Liver (tissue), 9 donors: Measurements from ENCODE around the gene GPR150. TPM values are rescaled to one million over a fixed set of nuclear protein-coding genes. Genes with fewer than 3 reads are reported as not detected.

Experiments
- DNase-seq: peaks from one replicate; pipeline ENCODE4 v3.0.0-alpha.2; 2017; ENCODE audit warnings: low spot score
- H3K27ac ChIP-seq, 2 donors: one replicate each; pipeline ENCODE4 v1.7.0; 2013; ENCODE audit warnings: inconsistent platforms in 2 of 2, low read length in 2 of 2, control low read depth in 1 of 2, low read depth in 1 of 2, mild to moderate bottlenecking in 1 of 2
- H3K27me3 ChIP-seq, 4 donors: one replicate each; pipeline versions ENCODE4 v1.6.1 to v1.7.0; 2013; ENCODE audit warnings: low read length in 3 of 4, inconsistent platforms in 1 of 4, mild to moderate bottlenecking in 1 of 4, moderate library complexity in 1 of 4; ENCODE audit not compliant: control insufficient read depth in 4 of 4, insufficient read depth in 4 of 4
- H3K36me3 ChIP-seq, 4 donors: one replicate each; pipeline versions ENCODE4 v1.6.1 to v1.7.0; 2013; ENCODE audit warnings: low read length in 3 of 4, mild to moderate bottlenecking in 3 of 4, low read depth in 1 of 4, moderate library complexity in 1 of 4; ENCODE audit not compliant: control insufficient read depth in 4 of 4, insufficient read depth in 3 of 4
- H3K4me1 ChIP-seq, 4 donors: one replicate each; pipeline versions ENCODE4 v1.6.1 to v1.7.0; 2013; ENCODE audit warnings: low read length in 3 of 4, mild to moderate bottlenecking in 3 of 4, moderate library complexity in 1 of 4; ENCODE audit not compliant: control insufficient read depth in 4 of 4, insufficient read depth in 4 of 4
- H3K4me3 ChIP-seq, 3 donors: one replicate each; pipeline versions ENCODE4 v1.6.1 to v1.7.0; 2013; ENCODE audit warnings: low read length in 3 of 3, control low read depth in 1 of 3, low read depth in 1 of 3, mild to moderate bottlenecking in 1 of 3
- H3K9ac ChIP-seq, 2 donors: one replicate each; pipeline ENCODE4 v1.7.0; 2013; ENCODE audit warnings: low read length in 2 of 2, mild to moderate bottlenecking in 2 of 2, moderate library complexity in 2 of 2, control low read depth in 1 of 2, low read depth in 1 of 2
- H3K9me3 ChIP-seq, 4 donors: one replicate each; pipeline versions ENCODE4 v1.6.1 to v1.7.0; 2013; ENCODE audit warnings: low read length in 3 of 4; ENCODE audit not compliant: control insufficient read depth in 4 of 4
- CTCF ChIP-seq: fragments of 150-350 bp; IDR thresholded peaks from 2 replicates; pipeline ENCODE4 v1.5.1; 2017; ENCODE audit warnings: improper control_type of control experiment, low read depth, low read length; ENCODE audit not compliant: missing input control
- EGR1 ChIP-seq, 2 donors: IDR thresholded peaks; 2 replicates each; pipeline ENCODE4 v1.6.1; 2016 to 2018; ENCODE audit warnings: antibody characterized with exemption in 2 of 2, low read depth in 2 of 2
- FOXA1 ChIP-seq: IDR thresholded peaks from 2 replicates; pipeline ENCODE4 v1.6.1; 2016; ENCODE audit warnings: antibody characterized with exemption
- FOXA2 ChIP-seq: IDR thresholded peaks from 2 replicates; pipeline ENCODE4 v1.6.1; 2016; ENCODE audit warnings: antibody characterized with exemption
- GABPA ChIP-seq, 2 donors: IDR thresholded peaks in 1 of 2; conservative IDR thresholded peaks in 1 of 2; 2 replicates each; pipeline ENCODE4 v1.6.1; 2016; ENCODE audit warnings: antibody characterized with exemption in 2 of 2, mild to moderate bottlenecking in 1 of 2, moderate library complexity in 1 of 2
- HNF4A ChIP-seq, 2 donors: conservative IDR thresholded peaks; 2 replicates each; pipeline ENCODE4 v1.6.1; 2016; ENCODE audit warnings: antibody characterized with exemption in 2 of 2, mild to moderate bottlenecking in 2 of 2
- HNF4G ChIP-seq: IDR thresholded peaks from 2 replicates; pipeline ENCODE4 v1.6.1; 2016; ENCODE audit warnings: antibody characterized with exemption
- JUND ChIP-seq, 2 donors: IDR thresholded peaks; 2 replicates each; pipeline ENCODE4 v1.6.1; 2016; ENCODE audit warnings: antibody characterized with exemption in 2 of 2
- NR2F2 ChIP-seq: IDR thresholded peaks from 2 replicates; pipeline ENCODE4 v1.6.1; 2016; ENCODE audit warnings: antibody characterized with exemption
- RAD21 ChIP-seq, 2 donors: IDR thresholded peaks; 2 replicates each; pipeline ENCODE4 v1.6.1; 2016; ENCODE audit warnings: antibody characterized with exemption in 2 of 2, mild to moderate bottlenecking in 2 of 2
- REST ChIP-seq: IDR thresholded peaks from 2 replicates; pipeline ENCODE4 v1.6.1; 2016; ENCODE audit warnings: antibody characterized with exemption, mild to moderate bottlenecking
- YY1 ChIP-seq: IDR thresholded peaks from 2 replicates; pipeline ENCODE4 v1.6.1; 2016; ENCODE audit warnings: antibody characterized with exemption, mild to moderate bottlenecking
- ZBTB33 ChIP-seq: IDR thresholded peaks from 2 replicates; pipeline ENCODE4 v1.6.1; 2016; ENCODE audit warnings: antibody characterized with exemption
- WGBS: extraction: QIAGEN DNeasy Blood & Tissue Kit; methylation state at CpG from one replicate; pipeline ENCODE4 v1.1.7; 2013; 5-methylcytosine and 5-hydroxymethylcytosine counted together
- polyA plus RNA-seq, 2 donors: library from polyadenylated mRNA; stranded (reverse) in 1 of 2; unstranded in 1 of 2; fragments of 200-250 nt in 1 of 2; fragments of >200 nt in 1 of 2; fragmentation: Nextera tagmentation in 1 of 2; extraction: Ambion mirVana in 1 of 2; gene quantifications; one replicate each; pipeline versions ENCODE4 v1.2.1 to v1.2.3, GENCODE V29; 2013 to 2015
- total RNA-seq, 2 donors: library from RNA; depleted of rRNA; stranded (reverse); fragments of >200 nt; gene quantifications; one replicate each; pipeline ENCODE4 v1.2.3, GENCODE V29; 2014
- donor health status: healthy.
- donor health status: healthy.
- donor health status: healthy.
- donor health status: healthy.
- donor health status: healthy.

GPR150 gene
- total and polyA plus RNA-seq, 4 donors: 0.07 to 0.17 (median 0.08) TPM; not detected in 1

GRCh38 chr5:95654196-95654595, 34.3 kb downstream of the GPR150 start (continued):
- TF ChIP-seq CTCF: no peak

- 89% methylated on average over 1 of the region's 1 CpG for WGBS
- TF ChIP-seq RAD21 (IDR thresholded peaks at IDR 0.05) (no peak), HNF4G (no peak), EGR1 (IDR thresholded peaks at IDR 0.05; ENCODE audit: low read depth in 2 of 2) (no peak), FOXA2 (no peak)
These were observed 35.7 kb downstream of the GPR150 start for GRCh38 chr5:95655575-95655974.

GRCh38 chr5:95660060-95660459, 40.2 kb downstream of the GPR150 start:
- Histone ChIP-seq H3K9me3 (no peaks in the 10 kb centered on the region), H3K4me1 (peaks cover 0 to 9% (median 2%) of the 10 kb centered on the region in 4 donors), H3K36me3 (no peaks in the 10 kb centered on the region), H3K27ac (no peak overlapping the region), H3K27me3 (no peaks in the 10 kb centered on the region), H3K4me3 (no peak overlapping the region), H3K9ac (no peak overlapping the region)
- WGBS: 91% methylated on average over 2 of the region's 2 CpGs
- TF ChIP-seq CTCF (no peak), HNF4G (no peak)
- DNase-seq: no peak

More at GRCh38 chr5:95655575-95655974, 35.7 kb downstream of the GPR150 start:
- H3K4me3 ChIP-seq: no peak overlapping the region
- peaks cover 0 to 1% (median 0%) of the 10 kb centered on the region in 4 donors for H3K4me1 ChIP-seq
- no peak overlapping the region for H3K9ac ChIP-seq
- H3K27me3 ChIP-seq: no peaks in the 10 kb centered on the region
- H3K36me3 ChIP-seq: no peaks in the 10 kb centered on the region
- no peaks in the 10 kb centered on the region for H3K9me3 ChIP-seq
- DNase-seq: no peak
- no peak overlapping the region for H3K27ac ChIP-seq

- H3K9me3 ChIP-seq: no peaks in the 10 kb centered on the region
- no peak overlapping the region for H3K4me3 ChIP-seq
- no peak overlapping the region for H3K9ac ChIP-seq
- no peak for DNase-seq
- H3K36me3 ChIP-seq: no peaks in the 10 kb centered on the region
- peaks cover 0 to 9% (median 2%) of the 10 kb centered on the region in 4 donors for H3K4me1 ChIP-seq
- no peaks in the 10 kb centered on the region for H3K27me3 ChIP-seq
- H3K27ac ChIP-seq: no peak overlapping the region
- TF ChIP-seq RAD21 (IDR thresholded peaks at IDR 0.05): no peak
- TF ChIP-seq REST: no peak
- no peak for TF ChIP-seq HNF4A (conservative IDR thresholded peaks at IDR 0.05)
- TF ChIP-seq FOXA2: no peak
- no peak for TF ChIP-seq NR2F2
- no peak for TF ChIP-seq EGR1 (IDR thresholded peaks at IDR 0.05; ENCODE audit: low read depth in 2 of 2)
- TF ChIP-seq JUND (IDR thresholded peaks at IDR 0.05): no peak
- TF ChIP-seq CTCF: no peak
- no peak for TF ChIP-seq HNF4G
- TF ChIP-seq GABPA (IDR thresholded peaks at IDR 0.05 in 1 of 2, conservative IDR thresholded peaks at IDR 0.05 in 1 of 2): no peak
- no peak for TF ChIP-seq FOXA1
- TF ChIP-seq ZBTB33: no peak
- no peak for TF ChIP-seq YY1
These were observed 43.1 kb downstream of the GPR150 start for GRCh38 chr5:95662946-95663345.
